ENCODE results near the gene SLC16A1. TPM values are rescaled to one million over a fixed set of nuclear protein-coding genes. Genes with fewer than 3 reads are reported as not detected.

The SLC16A1 gene
- total RNA-seq, 2 donors from 2014 or later = 69.0 to 88.3 TPM

GRCh38 chr1:112954017-112954650 lies 1.9 kb downstream of the SLC16A1 start:
- H3K4me1 ChIP-seq = peaks cover 0 to 29% of the 10 kb centered on the region in 2 donors
- no peaks in the 10 kb centered on the region for H3K27me3 ChIP-seq
- H3K9me3 ChIP-seq = no peaks in the 10 kb centered on the region
- TF ChIP-seq CTCF (IDR thresholded peaks at IDR 0.05) = no peak
- H3K36me3 ChIP-seq = no peaks in the 10 kb centered on the region
- no peak for DNase-seq (ENCODE audit: low spot score)
- peak overlapping the region; percentile 71 to 81 for H3K4me3 ChIP-seq
- H3K27ac ChIP-seq = peak overlapping the region in 1 of 2 donors; percentile 99

- H3K27ac ChIP-seq = no peak overlapping the region
- no peak for TF ChIP-seq CTCF (IDR thresholded peaks at IDR 0.05)
- no peaks in the 10 kb centered on the region for H3K9me3 ChIP-seq
Measured at GRCh38 chr1:112950426-112950825, 5.6 kb downstream of the SLC16A1 start.

GRCh38 chr1:112946683-112947082 lies 9.3 kb downstream of the SLC16A1 start:
- Histone ChIP-seq H3K4me3 (no peak overlapping the region), H3K4me1 (peaks cover 0 to 4% of the 10 kb centered on the region in 2 donors), H3K36me3 (no peaks in the 10 kb centered on the region), H3K27ac (no peak overlapping the region), H3K9me3 (no peaks in the 10 kb centered on the region), H3K27me3 (no peaks in the 10 kb centered on the region)
- no peak for TF ChIP-seq CTCF (IDR thresholded peaks at IDR 0.05)
- no peak for DNase-seq (ENCODE audit: low spot score)

More at GRCh38 chr1:112950426-112950825, 5.6 kb downstream of the SLC16A1 start:
- no peak for DNase-seq (ENCODE audit: low spot score)
- H3K27me3 ChIP-seq = no peaks in the 10 kb centered on the region
- no peaks in the 10 kb centered on the region for H3K36me3 ChIP-seq
- H3K4me1 ChIP-seq = peaks cover 0 to 14% of the 10 kb centered on the region in 2 donors
- H3K4me3 ChIP-seq = no peak overlapping the region

GRCh38 chr1:112939810-112940209 lies 16.2 kb downstream of the SLC16A1 start:
- Histone ChIP-seq H3K27ac (no peak overlapping the region), H3K4me3 (no peak overlapping the region), H3K36me3 (no peaks in the 10 kb centered on the region), H3K4me1 (peaks cover 0 to 28% of the 10 kb centered on the region in 2 donors), H3K27me3 (no peaks in the 10 kb centered on the region), H3K9me3 (no peaks in the 10 kb centered on the region)
- DNase-seq (ENCODE audit: low spot score) = no peak
- no peak for TF ChIP-seq CTCF (IDR thresholded peaks at IDR 0.05)

GRCh38 chr1:112938210-112938609 lies 17.8 kb downstream of the SLC16A1 start:
- Histone ChIP-seq H3K9me3 (no peaks in the 10 kb centered on the region), H3K4me3 (no peak overlapping the region), H3K27me3 (no peaks in the 10 kb centered on the region), H3K27ac (no peak overlapping the region), H3K4me1 (peaks cover 0 to 28% of the 10 kb centered on the region in 2 donors), H3K36me3 (no peaks in the 10 kb centered on the region)
- no peak for TF ChIP-seq CTCF (IDR thresholded peaks at IDR 0.05)
- no peak for DNase-seq (ENCODE audit: low spot score)

- peaks cover 0 to 28% of the 10 kb centered on the region in 2 donors for H3K4me1 ChIP-seq
- H3K27ac ChIP-seq = no peak overlapping the region
- no peak for DNase-seq (ENCODE audit: low spot score)
- H3K36me3 ChIP-seq = no peaks in the 10 kb centered on the region
- no peak overlapping the region for H3K4me3 ChIP-seq
- H3K27me3 ChIP-seq = no peaks in the 10 kb centered on the region
- no peak for TF ChIP-seq CTCF (IDR thresholded peaks at IDR 0.05)
- H3K9me3 ChIP-seq = no peaks in the 10 kb centered on the region
Measured at GRCh38 chr1:112937495-112937894, 18.5 kb downstream of the SLC16A1 start.
